HEK293 (cell line): ENCODE measurements around the gene DCAF4.

Experiments
- CTCF ChIA-PET: fragments of 350-600 bp; formaldehyde crosslinking; extraction: SDS; loops from one replicate; lab custom pipeline; 2021; ENCODE audit warnings: antibody characterized with exemption; lab: Yijun Ruan, JAX
- POLR2A ChIA-PET: fragments of 300-600 bp; formaldehyde crosslinking; extraction: SDS; loops from one replicate; lab custom pipeline; 2020; ENCODE audit warnings: antibody characterized with exemption, inconsistent platforms; lab: Yijun Ruan, JAX
- H3K27ac ChIP-seq: fragments of 200-500 bp; sonication (Bioruptor generic); 2 replicates; pipeline ENCODE4 v1.5.1; 2014; ENCODE audit warnings: low read depth, low read length, control low read depth, inconsistent platforms; ENCODE audit errors: extremely low read depth
- H3K36me3 ChIP-seq, 2 experiments: fragments of 200-500 bp in 1 of 2; sonication (Bioruptor generic) in 1 of 2; 1 replicate in 1 of 2; 2 replicates in 1 of 2; pipeline ENCODE4 v1.5.1; 2014 to 2017; ENCODE audit warnings: inconsistent platforms in 2 of 2, low read length in 2 of 2; ENCODE audit not compliant: control insufficient read depth in 2 of 2, insufficient read depth in 1 of 2
- H3K4me1 ChIP-seq: fragments of 200-500 bp; sonication (Bioruptor generic); 2 replicates; pipeline ENCODE4 v1.5.1; 2014; ENCODE audit warnings: mild to moderate bottlenecking, low read length, inconsistent platforms; ENCODE audit not compliant: control insufficient read depth, insufficient read depth
- H3K4me3 ChIP-seq: 2 replicates; pipeline ENCODE4 v1.5.1; 2011; ENCODE audit warnings: low read depth, mild to moderate bottlenecking, control low read depth, low read length, moderate library complexity
- H3K9me3 ChIP-seq: fragments of 200-500 bp; sonication (Bioruptor generic); 2 replicates; pipeline ENCODE4 v1.5.1; 2014; ENCODE audit warnings: low read depth, low read length, inconsistent platforms; ENCODE audit not compliant: control insufficient read depth, insufficient read depth
- BCL11A ChIP-seq: fragments of 450-650 bp; formaldehyde crosslinking; IDR thresholded peaks from 2 replicates; pipeline ENCODE4 v1.5.1; 2016; ENCODE audit warnings: low read depth, missing biosample characterization, missing genetic modification characterization
- ELK4 ChIP-seq: IDR thresholded peaks from 2 replicates; pipeline ENCODE4 v1.6.1; 2011; ENCODE audit warnings: mild to moderate bottlenecking, low read depth, low read length, borderline replicate concordance
- GLI2 ChIP-seq: fragments of 450-650 bp; formaldehyde crosslinking; IDR thresholded peaks from 2 replicates; pipeline ENCODE4; 2017; ENCODE audit warnings: missing biosample characterization, missing genetic modification characterization, low read depth, borderline replicate concordance
- HOXC10 ChIP-seq: sonication (generic); formaldehyde crosslinking; IDR thresholded peaks from 2 replicates; pipeline ENCODE4 v1.8.1; 2023; ENCODE audit warnings: mild to moderate bottlenecking, missing genetic modification reagents
- KLF17 ChIP-seq: fragments of 450-650 bp; formaldehyde crosslinking; IDR thresholded peaks from 2 replicates; pipeline ENCODE4 v1.5.1; 2016; ENCODE audit warnings: missing biosample characterization, missing genetic modification characterization
- KLF7 ChIP-seq: fragments of 450-650 bp; formaldehyde crosslinking; IDR thresholded peaks from 2 replicates; pipeline ENCODE4 v1.5.1; 2016; ENCODE audit warnings: missing biosample characterization, missing genetic modification characterization, borderline replicate concordance
- KLF9 ChIP-seq: fragments of 450-650 bp; formaldehyde crosslinking; IDR thresholded peaks from 2 replicates; pipeline ENCODE4 v1.5.1; 2016; ENCODE audit warnings: missing biosample characterization, missing genetic modification characterization, low read depth
- PRDM1 ChIP-seq: fragments of 450-650 bp; formaldehyde crosslinking; IDR thresholded peaks from 2 replicates; pipeline ENCODE4; 2016; ENCODE audit warnings: missing biosample characterization, missing genetic modification characterization
- YY1 ChIP-seq: fragments of 450-650 bp; formaldehyde crosslinking; IDR thresholded peaks from 2 replicates; pipeline ENCODE4 v1.5.1; 2018; ENCODE audit warnings: missing biosample characterization, missing genetic modification characterization
- ZBTB21 ChIP-seq: fragments of 450-650 bp; formaldehyde crosslinking; IDR thresholded peaks from 2 replicates; pipeline ENCODE4 v1.5.1; 2017; ENCODE audit warnings: missing biosample characterization, missing genetic modification characterization
- ZBTB44 ChIP-seq: fragments of 450-650 bp; IDR thresholded peaks from 2 replicates; pipeline ENCODE4 v1.5.1; 2018; ENCODE audit warnings: missing biosample characterization, mild to moderate bottlenecking, missing genetic modification characterization
- ZBTB8A ChIP-seq: fragments of 450-650 bp; formaldehyde crosslinking; IDR thresholded peaks from 2 replicates; pipeline ENCODE4 v1.5.1; 2016; ENCODE audit warnings: missing biosample characterization, missing genetic modification characterization
- ZFHX2 ChIP-seq: fragments of 450-650 bp; formaldehyde crosslinking; conservative IDR thresholded peaks from 2 replicates; pipeline ENCODE4 v1.5.1; 2016; ENCODE audit warnings: missing biosample characterization, missing genetic modification characterization
- ZNF132 ChIP-seq: fragments of 450-650 bp; formaldehyde crosslinking; IDR thresholded peaks from 2 replicates; pipeline ENCODE4 v1.5.1; 2017; ENCODE audit warnings: missing biosample characterization, missing genetic modification characterization, borderline replicate concordance
- ZNF18 ChIP-seq: fragments of 450-650 bp; formaldehyde crosslinking; IDR thresholded peaks from 2 replicates; pipeline ENCODE4 v1.5.1; 2016; ENCODE audit warnings: missing biosample characterization, missing genetic modification characterization
- ZNF184 ChIP-seq: fragments of 450-650 bp; IDR thresholded peaks from 2 replicates; pipeline ENCODE4 v1.5.1; 2018; ENCODE audit warnings: missing biosample characterization, mild to moderate bottlenecking, missing genetic modification characterization
- ZNF23 ChIP-seq: fragments of 450-650 bp; formaldehyde crosslinking; IDR thresholded peaks from 2 replicates; pipeline ENCODE4 v1.5.1; 2016; ENCODE audit warnings: missing biosample characterization, missing genetic modification characterization, borderline replicate concordance
- ZNF274 ChIP-seq, 2 experiments: fragments of 200-500 bp in 1 of 2; fragments of 450-650 bp in 1 of 2; sonication (Bioruptor generic) in 1 of 2; formaldehyde crosslinking in 1 of 2; IDR thresholded peaks; 2 replicates each; pipeline versions ENCODE4 v1.5.1 to v1.6.1; 2014 to 2016; ENCODE audit warnings: borderline replicate concordance in 1 of 2, inconsistent platforms in 1 of 2, low read length in 1 of 2, missing biosample characterization in 1 of 2, missing genetic modification characterization in 1 of 2
- ZNF423 ChIP-seq: fragments of 450-650 bp; formaldehyde crosslinking; IDR thresholded peaks from 2 replicates; pipeline ENCODE4 v1.5.1; 2016; ENCODE audit warnings: missing biosample characterization, missing genetic modification characterization
- ZNF473 ChIP-seq: fragments of 450-650 bp; formaldehyde crosslinking; IDR thresholded peaks from 2 replicates; pipeline ENCODE4 v1.5.1; 2017; ENCODE audit warnings: missing biosample characterization, missing genetic modification characterization
- ZNF624 ChIP-seq: fragments of 450-650 bp; formaldehyde crosslinking; IDR thresholded peaks from 2 replicates; pipeline ENCODE4 v1.5.1; 2017; ENCODE audit warnings: missing biosample characterization, missing genetic modification characterization
- ZNF658 ChIP-seq: fragments of 450-650 bp; formaldehyde crosslinking; IDR thresholded peaks from 2 replicates; pipeline ENCODE4; 2016; ENCODE audit warnings: missing biosample characterization, missing genetic modification characterization
- ZNF664 ChIP-seq: fragments of 450-650 bp; formaldehyde crosslinking; IDR thresholded peaks from 2 replicates; pipeline ENCODE4 v1.5.1; 2016; ENCODE audit warnings: missing biosample characterization, missing genetic modification characterization
- ZNF707 ChIP-seq: fragments of 450-650 bp; formaldehyde crosslinking; IDR thresholded peaks from 2 replicates; pipeline ENCODE4 v1.5.1; 2016; ENCODE audit warnings: missing biosample characterization, missing genetic modification characterization
- ZNF791 ChIP-seq: fragments of 450-650 bp; formaldehyde crosslinking; IDR thresholded peaks from 2 replicates; pipeline ENCODE4 v1.5.1; 2016; ENCODE audit warnings: missing biosample characterization, missing genetic modification characterization
- ZNF792 ChIP-seq: fragments of 450-650 bp; formaldehyde crosslinking; IDR thresholded peaks from 2 replicates; pipeline ENCODE4 v1.5.1; 2016; ENCODE audit warnings: missing biosample characterization, missing genetic modification characterization
- ZSCAN4 ChIP-seq: fragments of 450-650 bp; formaldehyde crosslinking; IDR thresholded peaks from 2 replicates; pipeline ENCODE4 v1.5.1; 2017; ENCODE audit warnings: missing biosample characterization, missing genetic modification characterization

Gene DCAF4

GRCh38 chr14:72917094-72917802, 9.0 kb upstream of the DCAF4 start:
- no peaks in the 10 kb centered on the region for H3K9me3 ChIP-seq
- CTCF ChIA-PET = interaction anchor here (0.7 to 2.7 kb wide), 5 partner anchors 9 to 269 kb away, joined by 3 to 17 read pairs (median 4); no protein-coding TSS in a partner anchor
- no peaks in the 10 kb centered on the region for H3K36me3 ChIP-seq
- no peak overlapping the region for H3K4me3 ChIP-seq
- H3K4me1 ChIP-seq = no peaks in the 10 kb centered on the region
- TF ChIP-seq ZNF792 (tag by site-specific recombination) = no peak
- TF ChIP-seq ZNF658 (tag by site-specific recombination) = no peak
- no peak for TF ChIP-seq PRDM1 (tag by site-specific recombination)
- no peak for TF ChIP-seq ZBTB8A
- no peak overlapping the region for H3K27ac ChIP-seq
- POLR2A ChIA-PET = interaction anchor here (0.7 kb wide), 1 partner anchor 10 kb away, joined by 4 read pairs; no protein-coding TSS in a partner anchor

- Histone ChIP-seq H3K27ac (no peak overlapping the region), H3K9me3 (no peaks in the 10 kb centered on the region), H3K4me1 (no peaks in the 10 kb centered on the region), H3K4me3 (no peak overlapping the region), H3K36me3 (no peaks in the 10 kb centered on the region)
- ChIA-PET POLR2A (no interaction called here), CTCF (interaction anchor here (0.6 to 0.8 kb wide), 2 partner anchors 45 to 159 kb away, joined by 3 read pairs; no protein-coding TSS in a partner anchor)
- TF ChIP-seq ZNF132 (tag by site-specific recombination) = no peak
- TF ChIP-seq BCL11A (tag by site-specific recombination) = no peak
- TF ChIP-seq GLI2 (tag by site-specific recombination) = no peak
- TF ChIP-seq ZNF664 (tag by site-specific recombination) = no peak
- TF ChIP-seq ZNF624 (tag by site-specific recombination) = no peak
- no peak for TF ChIP-seq ZNF707 (tag by site-specific recombination)
- no peak for TF ChIP-seq HOXC10
- no peak for TF ChIP-seq ELK4
- TF ChIP-seq ZBTB8A = no peak
- no peak for TF ChIP-seq KLF17
- no peak for TF ChIP-seq ZNF791
- no peak for TF ChIP-seq ZBTB44 (tag by site-specific recombination)
- no peak for TF ChIP-seq ZNF184 (tag by site-specific recombination)
- TF ChIP-seq KLF9 = no peak
Observed at GRCh38 chr14:72920008-72920407, 6.3 kb upstream of the DCAF4 start.

- H3K36me3 ChIP-seq = no peaks in the 10 kb centered on the region
- POLR2A ChIA-PET = no interaction called here
- H3K9me3 ChIP-seq = no peaks in the 10 kb centered on the region
- H3K27ac ChIP-seq = no peak overlapping the region
- no peaks in the 10 kb centered on the region for H3K4me1 ChIP-seq
- CTCF ChIA-PET = no interaction called here
- no peak overlapping the region for H3K4me3 ChIP-seq
- TF ChIP-seq ZNF423 (tag by site-specific recombination) = no peak
- TF ChIP-seq KLF7 (tag by site-specific recombination) = no peak
- no peak for TF ChIP-seq YY1 (tag by site-specific recombination)
- TF ChIP-seq ZNF473 (tag by site-specific recombination) = no peak
- TF ChIP-seq ZFHX2 (tag by site-specific recombination) = no peak
- no peak for TF ChIP-seq ZBTB21 (tag by site-specific recombination)
- no peak for TF ChIP-seq ZNF18
- TF ChIP-seq ZNF23 (tag by site-specific recombination) = no peak
- TF ChIP-seq ZSCAN4 (tag by site-specific recombination) = no peak
- no peak for TF ChIP-seq ZNF274 (IDR thresholded peaks at IDR 0.05; ENCODE audit: low read length)
- no peak for TF ChIP-seq ZNF274 (tag by site-specific recombination; IDR thresholded peaks at IDR 0.05; ENCODE audit: borderline replicate concordance)
Observed at GRCh38 chr14:72921396-72921795, 4.9 kb upstream of the DCAF4 start.
